Nephron progenitor cell (in vitro differentiated cells): ENCODE measurements around the gene SLC35D1.
"Not testable (repeated sequence)": the region's sequence is repeated elsewhere in the genome, so short reads cannot be mapped to it uniquely, and the experiment has no call there.

Source experiments
- DNase-seq: peaks from one replicate; pipeline ENCODE4 v3.0.0; 2021
- H3K27ac Mint-ChIP-seq: 2 replicates; pipeline ENCODE4 v1.8.0; 2021; ENCODE audit warnings: mild to moderate bottlenecking, moderate library complexity, mixed read lengths
- H3K27me3 Mint-ChIP-seq: 2 replicates; pipeline ENCODE4 v1.8.0; 2021; ENCODE audit warnings: mild to moderate bottlenecking, low read depth, mixed read lengths; ENCODE audit not compliant: poor library complexity
- H3K36me3 Mint-ChIP-seq: 2 replicates; pipeline ENCODE4 v1.8.0; 2021; ENCODE audit warnings: low read depth, mixed read lengths
- H3K4me1 Mint-ChIP-seq: 2 replicates; pipeline ENCODE4 v1.8.0; 2021; ENCODE audit warnings: mixed read lengths
- H3K4me3 Mint-ChIP-seq: 2 replicates; pipeline ENCODE4 v1.8.0; 2021; ENCODE audit warnings: mild to moderate bottlenecking, moderate library complexity, mixed read lengths
- H3K9me3 Mint-ChIP-seq: 2 replicates; pipeline ENCODE4 v1.8.0; 2021; ENCODE audit warnings: mild to moderate bottlenecking, moderate library complexity, mixed read lengths
- CTCF ChIP-seq: fragments of 200-600 bp; sonication (generic); IDR thresholded peaks from 2 replicates; pipeline ENCODE4 v1.5.0; 2021; ENCODE audit warnings: antibody characterized with exemption

The SLC35D1 gene

GRCh38 chr1:67072749-67073148 lies 18.8 kb upstream of the SLC35D1 start:
- TF ChIP-seq CTCF, result no peak
- H3K4me1 Mint-ChIP-seq, result no peaks in the 10 kb centered on the region

GRCh38 chr1:67067655-67068054 lies 13.7 kb upstream of the SLC35D1 start:
- not testable (repeated sequence) for DNase-seq, H3K4me3 Mint-ChIP-seq, H3K27ac Mint-ChIP-seq, H3K4me1 Mint-ChIP-seq, H3K27me3 Mint-ChIP-seq, H3K36me3 Mint-ChIP-seq
- peaks cover 48% of the 10 kb centered on the region for H3K9me3 Mint-ChIP-seq

More at GRCh38 chr1:67072749-67073148, 18.8 kb upstream of the SLC35D1 start:
- H3K36me3 Mint-ChIP-seq, result peaks cover 5% of the 10 kb centered on the region
- no peak overlapping the region for H3K4me3 Mint-ChIP-seq
- no peak for DNase-seq
- no peak overlapping the region for H3K27ac Mint-ChIP-seq
- no peaks in the 10 kb centered on the region for H3K27me3 Mint-ChIP-seq
- H3K9me3 Mint-ChIP-seq, result peaks cover 43% of the 10 kb centered on the region

GRCh38 chr1:67062412-67062811 lies 8.5 kb upstream of the SLC35D1 start:
- no peak for TF ChIP-seq CTCF
- H3K4me3 Mint-ChIP-seq, result no peak overlapping the region
- H3K9me3 Mint-ChIP-seq, result peaks cover 9% of the 10 kb centered on the region
- no peak overlapping the region for H3K27ac Mint-ChIP-seq
- H3K27me3 Mint-ChIP-seq, result peaks cover 19% of the 10 kb centered on the region
- DNase-seq, result no peak
- H3K4me1 Mint-ChIP-seq, result no peaks in the 10 kb centered on the region
- peaks cover 4% of the 10 kb centered on the region for H3K36me3 Mint-ChIP-seq

- no peak for TF ChIP-seq CTCF
- DNase-seq, result no peak
- H3K4me3 Mint-ChIP-seq, result no peak overlapping the region
- no peak overlapping the region for H3K27ac Mint-ChIP-seq
- H3K9me3 Mint-ChIP-seq, result no peaks in the 10 kb centered on the region
- no peaks in the 10 kb centered on the region for H3K4me1 Mint-ChIP-seq
- peaks cover 14% of the 10 kb centered on the region for H3K27me3 Mint-ChIP-seq
- H3K36me3 Mint-ChIP-seq, result no peaks in the 10 kb centered on the region
Measured at GRCh38 chr1:67061266-67061665, 7.3 kb upstream of the SLC35D1 start.

GRCh38 chr1:67060811-67061218 lies 6.9 kb upstream of the SLC35D1 start:
- Mint-ChIP-seq H3K4me1 (peaks cover 4% of the 10 kb centered on the region), H3K27ac (no peak overlapping the region), H3K27me3 (peaks cover 14% of the 10 kb centered on the region), H3K36me3 (no peaks in the 10 kb centered on the region), H3K9me3 (no peaks in the 10 kb centered on the region), H3K4me3 (no peak overlapping the region)
- no peak for TF ChIP-seq CTCF
- DNase-seq, result no peak

- no peak overlapping the region for H3K4me3 Mint-ChIP-seq
Measured at GRCh38 chr1:67059346-67059745, 5.4 kb upstream of the SLC35D1 start.

More at GRCh38 chr1:67059346-67059745, 5.4 kb upstream of the SLC35D1 start:
- Mint-ChIP-seq H3K4me1 (peaks cover 17% of the 10 kb centered on the region), H3K9me3 (no peaks in the 10 kb centered on the region), H3K27me3 (peaks cover 14% of the 10 kb centered on the region), H3K27ac (no peak overlapping the region), H3K36me3 (no peaks in the 10 kb centered on the region)
- no peak for TF ChIP-seq CTCF
- DNase-seq, result no peak
